GM18517 (cell line): ENCODE data around the gene SFTPA1.
"Not testable (repeated sequence)": the region's sequence is repeated elsewhere in the genome, so short reads cannot be mapped to it uniquely, and the experiment has no call there.

Source experiments
- ATAC-seq: cut with Tn5 transposase; IDR thresholded peaks from one replicate; pipeline ENCODE4 v1.9.1; 2021; ENCODE audit warnings: mild to moderate bottlenecking, moderate library complexity; ENCODE audit not compliant: unreplicated experiment

The SFTPA1 gene

GRCh38 chr10:79610601-79611191, at the start of gene SFTPA1:
Gene SFTPA1 (plus strand): TSS chr10:79610939. CDS start chr10:79611826, 887 bp downstream.
- no peak for ATAC-seq

GRCh38 chr10:79561257-79561656, 49.5 kb upstream of the SFTPA1 start:
- no peak for ATAC-seq

GRCh38 chr10:79562135-79562756, 48.5 kb upstream of the SFTPA1 start:
- ATAC-seq, result no peak

- ATAC-seq, result no peak
Observed at GRCh38 chr10:79563426-79563825, 47.3 kb upstream of the SFTPA1 start.

- ATAC-seq, result not testable (repeated sequence)
Observed at GRCh38 chr10:79570624-79571023, 40.1 kb upstream of the SFTPA1 start.

- no peak for ATAC-seq
Observed at GRCh38 chr10:79579361-79579760, 31.4 kb upstream of the SFTPA1 start.

GRCh38 chr10:79581044-79581443, 29.7 kb upstream of the SFTPA1 start:
- ATAC-seq, result no peak

GRCh38 chr10:79582096-79582495, 28.6 kb upstream of the SFTPA1 start:
- ATAC-seq, result no peak

GRCh38 chr10:79582954-79583353, 27.8 kb upstream of the SFTPA1 start:
- ATAC-seq, result not testable (repeated sequence)

- ATAC-seq, result no peak
Observed at GRCh38 chr10:79583488-79584024, 27.2 kb upstream of the SFTPA1 start.

GRCh38 chr10:79585870-79586527, 24.7 kb upstream of the SFTPA1 start:
- no peak for ATAC-seq

GRCh38 chr10:79586933-79587332, 23.8 kb upstream of the SFTPA1 start:
- ATAC-seq, result no peak

- no peak for ATAC-seq
Observed at GRCh38 chr10:79588800-79589199, 21.9 kb upstream of the SFTPA1 start.

- ATAC-seq, result no peak
Observed at GRCh38 chr10:79593377-79593776, 17.4 kb upstream of the SFTPA1 start.

- ATAC-seq, result not testable (repeated sequence)
Observed at GRCh38 chr10:79594565-79594964, 16.2 kb upstream of the SFTPA1 start.

- no peak for ATAC-seq
Observed at GRCh38 chr10:79595510-79595909, 15.2 kb upstream of the SFTPA1 start.

- ATAC-seq, result not testable (repeated sequence)
Observed at GRCh38 chr10:79599644-79600043, 11.1 kb upstream of the SFTPA1 start.

- ATAC-seq, result no peak
Observed at GRCh38 chr10:79601939-79602338, 8.8 kb upstream of the SFTPA1 start.

- ATAC-seq, result no peak
Observed at GRCh38 chr10:79602953-79603352, 7.8 kb upstream of the SFTPA1 start.

- ATAC-seq, result no peak
Observed at GRCh38 chr10:79604294-79604693, 6.4 kb upstream of the SFTPA1 start.

- ATAC-seq, result no peak
Observed at GRCh38 chr10:79605308-79605707, 5.4 kb upstream of the SFTPA1 start.
